ENCODE measurements around the gene SLC7A5.
"Not testable (repeated sequence)": the region's sequence is repeated elsewhere in the genome, so short reads cannot be mapped to it uniquely, and the experiment has no call there.

The SLC7A5 gene

DNA sequence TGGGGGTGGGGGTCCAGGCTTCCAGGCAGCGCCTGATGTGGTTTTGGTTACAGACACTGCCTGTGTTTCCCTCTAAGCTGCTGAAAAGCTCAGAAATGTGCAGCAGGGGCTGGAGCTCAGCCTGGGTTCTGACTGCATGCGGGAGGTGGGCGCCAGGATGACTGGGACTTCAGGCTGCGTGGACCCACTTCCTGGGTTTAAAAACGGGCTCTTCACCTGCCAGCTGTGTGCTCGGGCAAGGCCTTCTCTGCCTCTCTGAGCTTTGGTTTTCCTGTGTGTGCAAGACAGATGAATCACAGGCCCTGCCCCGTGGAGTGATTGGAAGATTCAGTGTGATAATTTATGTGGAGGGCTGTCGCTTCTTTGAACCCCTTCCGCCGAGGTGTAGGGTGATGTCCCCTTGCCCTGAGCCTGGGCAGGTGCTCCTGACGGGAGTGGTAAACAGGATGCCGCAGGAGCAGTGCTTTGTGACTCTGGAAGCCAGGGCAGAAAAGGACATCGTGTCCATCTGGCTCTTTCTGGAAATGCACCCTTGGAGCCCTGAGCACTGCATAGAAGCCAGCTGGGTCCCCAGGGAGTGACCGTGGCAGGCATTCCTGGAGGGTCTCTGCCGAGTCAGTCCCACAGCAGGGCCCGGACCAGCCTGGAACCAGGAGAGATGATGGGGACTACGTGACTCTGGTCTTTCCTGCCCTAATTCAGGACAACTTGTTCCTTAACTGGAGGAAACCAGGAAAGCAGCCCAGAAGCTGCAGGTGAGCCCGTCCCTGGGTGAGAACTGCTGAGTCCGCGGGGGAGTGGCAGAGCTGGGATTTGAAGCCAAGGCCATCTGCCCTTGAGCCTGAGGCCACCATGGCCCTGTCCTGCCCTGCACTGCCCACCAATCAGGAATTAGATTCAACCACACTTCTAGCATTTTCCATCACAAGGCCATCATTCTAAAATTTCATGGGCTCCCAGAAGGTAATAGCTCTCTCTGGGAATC lies 28.5 kb upstream of the SLC7A5 start:
- DNase-seq (ENCODE audit: low read depth) = no peak
- TF ChIP-seq, protein P1, sequence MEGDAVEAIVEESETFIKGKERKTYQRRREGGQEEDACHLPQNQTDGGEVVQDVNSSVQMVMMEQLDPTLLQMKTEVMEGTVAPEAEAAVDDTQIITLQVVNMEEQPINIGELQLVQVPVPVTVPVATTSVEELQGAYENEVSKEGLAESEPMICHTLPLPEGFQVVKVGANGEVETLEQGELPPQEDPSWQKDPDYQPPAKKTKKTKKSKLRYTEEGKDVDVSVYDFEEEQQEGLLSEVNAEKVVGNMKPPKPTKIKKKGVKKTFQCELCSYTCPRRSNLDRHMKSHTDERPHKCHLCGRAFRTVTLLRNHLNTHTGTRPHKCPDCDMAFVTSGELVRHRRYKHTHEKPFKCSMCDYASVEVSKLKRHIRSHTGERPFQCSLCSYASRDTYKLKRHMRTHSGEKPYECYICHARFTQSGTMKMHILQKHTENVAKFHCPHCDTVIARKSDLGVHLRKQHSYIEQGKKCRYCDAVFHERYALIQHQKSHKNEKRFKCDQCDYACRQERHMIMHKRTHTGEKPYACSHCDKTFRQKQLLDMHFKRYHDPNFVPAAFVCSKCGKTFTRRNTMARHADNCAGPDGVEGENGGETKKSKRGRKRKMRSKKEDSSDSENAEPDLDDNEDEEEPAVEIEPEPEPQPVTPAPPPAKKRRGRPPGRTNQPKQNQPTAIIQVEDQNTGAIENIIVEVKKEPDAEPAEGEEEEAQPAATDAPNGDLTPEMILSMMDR (conservative IDR thresholded peaks at IDR 0.05; ENCODE audit: low read depth, low read length) = no peak
- no peak overlapping the region for H3K4me3 ChIP-seq (ENCODE audit: low read depth, low read length)

DNA sequence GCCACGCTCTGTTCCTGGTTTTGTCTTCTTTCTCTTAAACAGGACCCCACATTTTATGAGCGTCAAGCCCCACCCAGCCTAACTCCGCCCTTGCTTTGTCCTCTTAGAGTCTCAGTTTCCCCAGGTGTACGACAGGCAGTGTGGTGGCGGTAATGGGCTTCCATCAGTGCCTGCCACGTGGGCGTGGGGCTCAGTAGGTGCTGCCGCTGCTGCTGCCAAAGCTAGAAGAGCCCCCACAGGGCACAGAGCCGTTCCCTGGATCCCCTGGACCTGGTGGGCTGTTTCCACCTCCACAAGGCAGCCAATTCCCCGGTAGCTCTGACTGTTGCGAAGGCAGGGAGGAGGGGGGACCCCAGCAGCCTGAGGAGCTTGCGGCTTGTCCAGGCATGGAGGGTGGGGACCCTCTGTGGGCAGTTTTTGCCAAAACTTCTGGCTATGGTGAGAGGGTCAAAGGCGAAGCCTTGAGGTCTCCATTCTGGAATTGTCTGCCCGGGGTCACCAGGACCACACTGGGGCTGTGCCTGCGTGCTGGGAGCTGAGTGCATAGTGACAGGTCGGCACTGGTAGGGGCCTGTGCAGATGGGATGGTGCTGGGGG lies 27.7 kb upstream of the SLC7A5 start:
- H3K4me3 ChIP-seq (ENCODE audit: low read depth, low read length); DNase-seq (ENCODE audit: low read depth): not testable (repeated sequence)

DNA sequence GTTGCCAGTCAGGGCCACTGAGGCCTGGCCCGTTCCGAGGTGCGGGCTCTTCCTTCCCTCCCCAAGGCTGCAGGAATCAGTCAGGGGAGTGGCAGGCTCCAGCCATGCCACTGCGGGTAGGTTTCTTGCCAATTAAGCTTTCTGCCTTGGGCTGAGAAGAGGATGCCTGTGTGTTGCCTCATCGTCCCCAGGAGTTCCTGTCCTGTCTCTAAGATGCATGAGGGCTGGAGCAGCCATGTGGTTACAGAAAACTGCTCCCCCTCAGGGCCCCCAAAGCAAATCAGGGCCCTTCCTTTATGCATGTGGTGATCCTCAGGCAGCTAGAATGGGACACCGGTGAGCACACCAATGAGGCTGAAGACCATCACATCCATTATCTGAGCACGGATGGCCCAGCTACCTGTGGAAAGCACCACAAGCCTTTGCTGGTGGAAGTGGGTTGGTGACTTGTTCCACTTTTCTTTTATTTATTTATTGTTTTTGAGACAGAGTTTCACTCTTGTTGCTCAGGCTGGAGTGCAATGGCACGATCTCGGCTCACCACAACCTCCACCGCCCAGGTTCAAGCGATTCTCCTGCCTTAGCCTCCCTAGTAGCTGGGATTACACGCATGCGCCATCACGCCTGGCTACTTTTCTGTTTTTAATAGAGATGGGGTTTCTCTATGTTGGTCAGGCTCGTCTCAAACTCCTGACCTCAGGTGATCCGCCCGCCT lies 27.0 kb upstream of the SLC7A5 start:
- H3K4me3 ChIP-seq (ENCODE audit: low read depth, low read length); DNase-seq (ENCODE audit: low read depth): not testable (repeated sequence)

DNA sequence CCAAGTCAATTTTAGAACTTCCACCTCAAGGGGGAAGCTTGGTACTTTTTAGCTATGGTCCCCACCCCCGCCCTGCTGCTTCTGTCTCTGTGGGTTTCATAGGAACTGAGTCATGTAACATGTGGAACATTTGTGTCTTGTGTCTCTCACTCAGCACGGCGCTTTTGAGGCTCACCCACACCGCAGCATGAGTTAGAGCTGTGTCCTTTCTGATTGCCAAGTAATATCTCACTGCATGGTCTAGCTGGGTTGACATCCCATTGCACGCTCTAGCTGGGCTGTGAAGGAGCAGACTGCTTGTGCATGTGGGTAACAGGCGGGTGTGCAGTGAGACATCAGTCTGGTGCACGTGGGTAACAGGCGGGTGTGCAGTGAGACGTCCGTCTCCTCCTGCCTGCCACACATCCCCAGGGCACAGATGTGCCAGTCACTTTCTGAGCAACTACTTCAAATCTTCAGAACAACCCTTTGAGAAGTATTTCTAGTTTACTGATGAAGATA lies 26.4 kb upstream of the SLC7A5 start:
- DNase-seq (ENCODE audit: low read depth) = peak; percentile 37
- H3K4me3 ChIP-seq (ENCODE audit: low read depth, low read length) = no peak overlapping the region
- TF ChIP-seq, protein P1 (conservative IDR thresholded peaks at IDR 0.05; ENCODE audit: low read depth, low read length) = no peak

DNA sequence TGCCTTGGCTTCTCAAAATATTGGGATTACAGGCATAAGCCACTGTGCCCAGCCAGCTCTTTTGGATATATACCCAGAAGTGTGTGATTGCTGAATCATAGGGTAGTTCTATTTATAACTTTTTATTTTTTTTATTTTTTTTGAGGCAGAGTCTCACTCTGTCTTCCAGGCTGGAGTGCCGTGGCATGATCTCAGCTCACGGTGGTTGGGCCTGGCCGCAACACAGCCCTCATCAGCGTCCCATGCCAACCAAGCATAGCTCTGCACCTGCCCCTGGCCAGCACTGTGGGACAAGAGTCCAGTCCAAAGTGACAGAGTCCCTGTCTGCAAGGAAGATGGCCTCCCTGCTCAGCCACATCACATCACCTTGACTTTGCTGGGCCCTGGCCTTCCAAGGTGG lies 24.7 kb upstream of the SLC7A5 start:
- H3K4me3 ChIP-seq (ENCODE audit: low read depth, low read length); DNase-seq (ENCODE audit: low read depth): not testable (repeated sequence)

DNA sequence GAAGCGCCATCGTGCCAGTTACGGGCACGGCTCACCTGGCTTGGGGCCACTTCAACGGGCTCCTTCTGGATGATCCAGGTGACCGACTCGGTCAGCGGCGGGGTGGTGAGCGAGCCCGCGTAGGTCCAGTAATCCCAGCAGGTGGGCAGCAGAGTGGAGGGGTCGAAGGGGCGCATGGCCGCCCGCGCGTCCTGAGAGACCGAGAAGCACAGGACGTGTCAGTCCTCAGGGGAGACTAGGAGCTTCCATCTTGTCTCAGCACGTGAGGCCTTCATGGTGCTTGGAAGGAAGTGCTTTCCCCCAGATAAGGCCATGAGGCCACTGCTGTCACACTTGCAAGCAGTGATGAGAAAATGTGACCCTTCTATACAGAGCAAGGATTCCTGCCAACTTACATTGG lies 22.5 kb upstream of the SLC7A5 start:
- DNase-seq (ENCODE audit: low read depth) = no peak
- no peak overlapping the region for H3K4me3 ChIP-seq (ENCODE audit: low read depth, low read length)
- TF ChIP-seq, protein P1 (conservative IDR thresholded peaks at IDR 0.05; ENCODE audit: low read depth, low read length) = no peak

DNA sequence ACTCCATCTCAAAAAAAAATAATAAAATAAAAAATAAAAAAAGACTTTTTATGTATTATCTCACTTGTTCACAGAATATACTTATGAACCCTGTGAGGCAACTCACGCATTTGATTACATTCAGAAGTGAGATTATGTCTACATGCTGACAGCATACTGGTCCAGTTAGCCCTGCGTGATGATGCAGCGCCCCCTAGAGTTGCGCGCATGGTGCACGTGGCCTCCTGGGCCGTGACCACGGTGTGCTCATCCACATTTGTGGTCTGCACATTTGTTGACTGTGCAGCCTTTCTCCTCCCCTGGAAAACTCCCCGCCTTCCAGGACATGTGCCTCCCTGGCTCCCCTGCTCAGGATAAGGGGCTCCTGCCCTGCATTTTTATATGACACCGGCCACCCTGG lies 20.5 kb upstream of the SLC7A5 start:
- TF ChIP-seq, protein P1 (conservative IDR thresholded peaks at IDR 0.05; ENCODE audit: low read depth, low read length) = peak; percentile 23
- H3K4me3 ChIP-seq (ENCODE audit: low read depth, low read length); DNase-seq (ENCODE audit: low read depth): not testable (repeated sequence)

DNA sequence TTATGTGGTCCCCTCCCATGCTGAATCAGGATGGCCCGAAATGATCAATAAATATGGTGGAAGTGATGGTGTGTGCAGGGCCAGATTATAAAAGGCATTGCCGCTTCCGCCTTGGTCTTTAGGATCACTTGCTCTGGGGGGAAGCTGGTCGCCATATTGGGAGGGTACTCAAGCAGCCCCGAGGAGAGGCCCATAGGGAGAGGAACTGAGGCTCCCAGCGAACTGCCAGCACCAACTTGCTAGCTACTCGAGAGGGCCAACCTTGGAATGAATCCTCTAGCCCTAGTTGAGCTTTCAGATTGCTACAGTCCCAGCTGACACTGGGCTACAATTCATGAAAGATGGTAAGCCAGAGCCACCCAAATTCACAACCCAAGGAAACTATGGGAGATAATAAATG lies 19.0 kb upstream of the SLC7A5 start:
- not testable (repeated sequence) for DNase-seq (ENCODE audit: low read depth); H3K4me3 ChIP-seq (ENCODE audit: low read depth, low read length)

DNA sequence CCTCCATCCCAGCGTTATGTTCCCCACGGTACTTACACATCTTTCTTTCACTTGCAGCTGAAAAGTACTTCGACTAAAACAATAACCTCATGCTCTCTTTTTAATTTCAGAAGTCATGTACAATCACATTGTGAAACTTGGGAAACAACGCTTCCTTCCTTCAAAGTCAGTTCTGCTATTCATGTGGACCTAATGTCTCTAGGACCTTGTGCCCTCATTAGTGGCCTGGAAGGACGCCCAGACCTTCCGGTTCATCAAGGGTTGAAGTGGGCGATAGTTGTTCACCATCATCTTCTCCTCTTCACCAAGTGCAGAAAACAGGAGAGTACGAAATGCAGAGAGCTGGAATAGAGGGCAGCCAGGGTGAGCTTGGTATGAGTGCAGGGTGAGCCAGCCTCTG lies 18.6 kb upstream of the SLC7A5 start:
- not testable (repeated sequence) for DNase-seq (ENCODE audit: low read depth); H3K4me3 ChIP-seq (ENCODE audit: low read depth, low read length)

DNA sequence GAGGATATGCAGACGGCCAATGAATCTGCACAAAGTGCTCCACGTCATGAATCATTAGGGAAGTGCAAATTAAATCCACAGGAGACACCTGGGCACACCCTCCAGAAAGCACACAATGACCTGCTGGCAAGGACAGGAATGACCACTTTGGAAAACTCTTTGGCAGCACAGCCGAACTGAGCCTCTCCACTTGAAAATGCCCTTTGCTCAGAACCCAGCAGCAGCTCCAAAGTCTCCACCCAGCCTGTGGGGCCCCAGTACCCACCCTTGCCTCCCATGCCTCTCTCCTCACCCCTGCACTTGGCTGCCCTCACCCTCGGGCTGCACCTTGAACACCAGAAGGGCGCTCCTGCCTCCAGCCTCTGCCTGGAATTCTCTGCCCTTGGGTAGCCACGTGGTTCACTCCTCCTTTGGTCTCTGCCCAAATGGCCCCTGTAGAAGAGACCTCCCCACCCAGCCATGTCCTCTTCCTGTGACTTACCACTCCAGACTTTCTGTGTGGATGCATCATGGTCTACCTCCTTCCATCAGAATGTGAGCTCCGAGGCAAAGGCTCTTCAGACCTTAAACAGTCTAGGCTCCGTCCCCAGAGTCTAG lies 16.2 kb upstream of the SLC7A5 start:
- DNase-seq (ENCODE audit: low read depth); H3K4me3 ChIP-seq (ENCODE audit: low read depth, low read length): not testable (repeated sequence)
